ENCODE measurements around the gene SLC6A18.

GRCh38 chr5:1257841-1258240 lies 32.7 kb downstream of the SLC6A18 start:
- no peak for TF ChIP-seq CTCF (IDR thresholded peaks at IDR 0.05)
- TF ChIP-seq POLR2A (IDR thresholded peaks at IDR 0.05), result no peak

Data from esophagus squamous epithelium (tissue), 4 donors.